Activated naive CD4-positive, alpha-beta T cell treated with anti-CD3 and anti-CD28 coated beads, Interleukin-2, amount 50 U/mL, for 24 hours (primary cell): ENCODE data around the gene NR1H4.
"Not testable (repeated sequence)": the region's sequence is repeated elsewhere in the genome, so short reads cannot be mapped to it uniquely, and the experiment has no call there.

ENCODE experiments used
- H3K27ac Mint-ChIP-seq: one replicate; pipeline ENCODE4 v1.8.0; 2021; ENCODE audit warnings: mild to moderate bottlenecking, mixed read lengths
- H3K27me3 Mint-ChIP-seq: one replicate; pipeline ENCODE4 v1.8.0; 2021; ENCODE audit warnings: mixed read lengths
- H3K36me3 Mint-ChIP-seq: one replicate; pipeline ENCODE4 v1.8.0; 2021; ENCODE audit warnings: mixed read lengths
- H3K4me1 Mint-ChIP-seq: one replicate; pipeline ENCODE4 v1.8.0; 2021; ENCODE audit warnings: mixed read lengths
- H3K4me3 Mint-ChIP-seq: one replicate; pipeline ENCODE4 v1.8.0; 2021; ENCODE audit warnings: mild to moderate bottlenecking, mixed read lengths
- H3K9me3 Mint-ChIP-seq: one replicate; pipeline ENCODE4 v1.8.0; 2021; ENCODE audit warnings: mixed read lengths

Gene NR1H4

GRCh38 chr12:100521958-100522357, 48.3 kb downstream of the NR1H4 start:
- no peaks in the 10 kb centered on the region for H3K36me3 Mint-ChIP-seq
- H3K4me1 Mint-ChIP-seq, result no peaks in the 10 kb centered on the region
- no peak overlapping the region for H3K4me3 Mint-ChIP-seq
- H3K9me3 Mint-ChIP-seq, result peaks cover 4% of the 10 kb centered on the region
- no peak overlapping the region for H3K27ac Mint-ChIP-seq
- peaks cover 11% of the 10 kb centered on the region for H3K27me3 Mint-ChIP-seq

- no peak overlapping the region for H3K4me3 Mint-ChIP-seq
- H3K36me3 Mint-ChIP-seq, result no peaks in the 10 kb centered on the region
- no peaks in the 10 kb centered on the region for H3K4me1 Mint-ChIP-seq
- no peak overlapping the region for H3K27ac Mint-ChIP-seq
- H3K27me3 Mint-ChIP-seq, result peaks cover 11% of the 10 kb centered on the region
- H3K9me3 Mint-ChIP-seq, result no peaks in the 10 kb centered on the region
Measured at GRCh38 chr12:100528034-100528433, 54.4 kb downstream of the NR1H4 start.

DNA sequence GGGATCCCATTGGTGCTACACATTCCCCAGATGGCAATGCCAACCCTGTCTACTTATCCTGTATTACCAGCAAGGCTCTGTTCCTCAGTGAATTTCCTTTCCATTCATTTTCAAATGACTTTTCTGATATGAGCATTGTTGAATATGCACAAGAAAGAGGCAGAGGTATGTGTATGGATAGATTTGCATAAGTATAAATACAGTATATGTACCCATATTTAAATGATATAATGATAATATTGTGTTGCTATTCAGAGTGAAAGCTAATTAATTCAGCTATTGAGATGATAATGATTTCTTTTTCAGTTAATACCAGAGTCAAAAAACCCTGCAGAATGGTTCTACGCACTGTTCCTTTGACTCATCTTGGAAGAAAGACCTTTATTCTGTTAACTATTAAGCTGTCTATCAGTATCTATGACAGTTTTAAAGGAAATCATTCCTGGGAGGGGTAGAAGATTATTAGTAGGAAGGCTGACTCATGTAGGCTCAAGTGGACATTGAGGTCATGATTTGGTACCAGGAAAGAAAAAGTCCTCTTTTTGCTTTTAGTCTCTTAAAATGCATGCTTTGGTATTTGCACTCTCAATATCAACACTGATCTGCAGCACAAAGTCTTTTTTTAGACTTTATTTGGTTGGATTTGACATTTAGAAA, 54.9 kb downstream of the NR1H4 start:
- no peaks in the 10 kb centered on the region for H3K36me3 Mint-ChIP-seq
- H3K4me1 Mint-ChIP-seq, result no peaks in the 10 kb centered on the region
- H3K4me3 Mint-ChIP-seq, result no peak overlapping the region

DNA sequence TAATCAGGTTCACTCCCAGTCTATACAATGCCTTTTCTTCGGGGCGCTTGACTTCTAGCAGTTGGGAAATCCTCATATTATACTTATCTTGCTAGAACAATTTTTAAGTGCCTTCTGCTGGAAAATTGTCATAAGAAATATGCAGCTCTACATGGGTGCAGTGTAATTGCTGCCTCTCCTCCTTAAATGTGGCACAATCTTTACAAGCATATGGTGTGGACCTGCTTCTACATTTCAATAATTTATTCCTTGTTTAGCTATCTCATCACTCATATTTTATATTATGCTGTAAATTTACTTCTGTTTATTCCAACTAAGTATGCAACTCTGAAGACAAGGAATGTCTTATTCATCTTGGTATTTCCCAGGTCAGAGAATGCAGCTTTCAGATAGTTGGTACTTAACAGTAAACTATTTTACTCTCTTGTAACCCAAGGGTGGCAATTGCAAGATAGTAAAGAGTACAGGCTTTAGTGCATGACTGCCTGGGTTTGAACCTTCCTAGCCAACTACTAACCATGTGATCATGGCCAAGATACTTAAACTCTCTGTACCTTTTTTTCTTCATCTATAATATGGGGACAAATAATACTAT, 56.2 kb downstream of the NR1H4 start:
- Mint-ChIP-seq H3K27me3 (peaks cover 13% of the 10 kb centered on the region), H3K9me3 (no peaks in the 10 kb centered on the region), H3K4me1 (no peaks in the 10 kb centered on the region), H3K36me3 (no peaks in the 10 kb centered on the region), H3K4me3 (no peak overlapping the region), H3K27ac (no peak overlapping the region)

More for the DNA sequence above, 54.9 kb downstream of the NR1H4 start:
- no peak overlapping the region for H3K27ac Mint-ChIP-seq
- H3K9me3 Mint-ChIP-seq, result no peaks in the 10 kb centered on the region
- H3K27me3 Mint-ChIP-seq, result peaks cover 11% of the 10 kb centered on the region

DNA sequence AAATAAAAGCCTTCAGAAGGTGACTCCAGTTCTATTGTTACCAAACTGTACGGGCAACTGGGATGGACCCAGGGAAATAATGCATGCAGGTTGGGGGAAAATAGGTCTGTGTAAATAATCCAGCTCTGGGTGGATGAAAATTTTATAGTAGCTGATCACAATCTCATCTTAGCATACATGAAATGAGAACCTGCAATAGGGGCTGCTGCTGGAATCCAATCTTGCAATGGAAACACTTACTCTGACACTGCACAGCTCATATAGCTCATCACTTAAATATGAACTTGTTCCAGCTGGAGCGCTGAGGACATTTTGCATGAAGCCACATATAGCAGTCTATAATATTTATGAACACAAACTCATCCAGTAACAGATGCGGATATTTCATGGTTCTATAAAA, 59.7 kb downstream of the NR1H4 start:
- Mint-ChIP-seq H3K4me1 (no peaks in the 10 kb centered on the region), H3K4me3 (no peak overlapping the region), H3K9me3 (no peaks in the 10 kb centered on the region), H3K27ac (no peak overlapping the region), H3K36me3 (no peaks in the 10 kb centered on the region), H3K27me3 (peaks cover 12% of the 10 kb centered on the region)

DNA sequence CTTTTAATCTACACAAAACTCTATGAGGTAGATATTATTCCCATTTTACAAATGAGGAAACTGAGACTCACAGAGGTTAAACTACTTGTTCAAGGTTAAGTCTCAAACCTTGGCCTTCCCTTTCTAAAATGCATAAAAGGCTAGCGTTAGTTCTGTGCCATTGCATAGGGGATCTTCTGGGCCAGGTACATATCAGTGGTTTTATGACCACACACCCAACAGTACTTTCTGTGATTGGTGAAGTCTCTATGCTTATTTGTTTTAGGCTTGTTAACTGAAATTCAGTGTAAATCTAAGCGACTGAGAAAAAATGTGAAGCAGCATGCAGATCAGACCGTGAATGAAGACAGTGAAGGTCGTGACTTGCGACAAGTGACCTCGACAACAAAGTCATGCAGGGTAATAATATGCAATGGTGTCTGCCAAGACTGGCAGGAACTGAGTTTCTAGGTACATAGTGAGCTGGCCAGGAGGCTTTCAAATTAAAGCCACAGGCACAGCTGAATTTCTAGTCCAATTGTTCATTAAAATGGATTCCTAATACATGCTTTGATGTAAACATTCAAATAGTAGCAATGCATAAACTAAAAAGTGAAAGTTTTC, 61.1 kb downstream of the NR1H4 start:
- H3K27ac Mint-ChIP-seq, result no peak overlapping the region
- no peaks in the 10 kb centered on the region for H3K9me3 Mint-ChIP-seq
- no peak overlapping the region for H3K4me3 Mint-ChIP-seq
- no peaks in the 10 kb centered on the region for H3K4me1 Mint-ChIP-seq
- H3K27me3 Mint-ChIP-seq, result peaks cover 12% of the 10 kb centered on the region
- no peaks in the 10 kb centered on the region for H3K36me3 Mint-ChIP-seq

GRCh38 chr12:100539202-100539601, 65.5 kb downstream of the NR1H4 start:
- no peak overlapping the region for H3K27ac Mint-ChIP-seq
- H3K9me3 Mint-ChIP-seq, result no peaks in the 10 kb centered on the region
- H3K4me1 Mint-ChIP-seq, result no peaks in the 10 kb centered on the region
- no peaks in the 10 kb centered on the region for H3K36me3 Mint-ChIP-seq
- H3K4me3 Mint-ChIP-seq, result no peak overlapping the region
- peaks cover 8% of the 10 kb centered on the region for H3K27me3 Mint-ChIP-seq

DNA sequence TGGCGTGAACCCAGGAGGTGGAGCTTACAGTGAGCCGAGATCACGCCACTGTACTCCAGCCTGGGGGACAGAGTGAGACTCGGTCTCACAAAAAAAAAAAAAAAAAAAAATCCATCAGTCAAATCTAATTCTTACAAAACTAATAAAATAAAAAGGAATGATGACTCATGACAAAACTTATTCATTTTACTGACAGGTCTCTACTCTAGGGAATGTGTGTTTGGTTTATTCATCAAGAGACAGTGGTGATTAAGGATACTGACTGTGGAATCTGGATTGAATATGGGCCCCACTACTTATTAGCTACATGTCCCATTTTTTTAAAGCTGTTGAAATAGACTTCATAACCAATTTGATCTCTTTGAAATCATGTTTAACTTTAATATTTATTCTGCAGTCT, 70.5 kb downstream of the NR1H4 start:
- Mint-ChIP-seq H3K27ac (no peak overlapping the region), H3K27me3 (peaks cover 8% of the 10 kb centered on the region), H3K36me3 (no peaks in the 10 kb centered on the region), H3K4me1 (no peaks in the 10 kb centered on the region), H3K4me3 (no peak overlapping the region), H3K9me3 (no peaks in the 10 kb centered on the region)

- H3K36me3 Mint-ChIP-seq, result no peaks in the 10 kb centered on the region
- H3K9me3 Mint-ChIP-seq, result no peaks in the 10 kb centered on the region
- H3K27ac Mint-ChIP-seq, result no peak overlapping the region
- peaks cover 8% of the 10 kb centered on the region for H3K27me3 Mint-ChIP-seq
- H3K4me1 Mint-ChIP-seq, result no peaks in the 10 kb centered on the region
- no peak overlapping the region for H3K4me3 Mint-ChIP-seq
Measured at GRCh38 chr12:100545092-100545491, 71.4 kb downstream of the NR1H4 start.

GRCh38 chr12:100553936-100554335, 80.3 kb downstream of the NR1H4 start:
- Mint-ChIP-seq H3K27me3 (peaks cover 4% of the 10 kb centered on the region), H3K4me1 (no peaks in the 10 kb centered on the region), H3K36me3 (no peaks in the 10 kb centered on the region), H3K4me3 (no peak overlapping the region), H3K27ac (no peak overlapping the region), H3K9me3 (no peaks in the 10 kb centered on the region)

DNA sequence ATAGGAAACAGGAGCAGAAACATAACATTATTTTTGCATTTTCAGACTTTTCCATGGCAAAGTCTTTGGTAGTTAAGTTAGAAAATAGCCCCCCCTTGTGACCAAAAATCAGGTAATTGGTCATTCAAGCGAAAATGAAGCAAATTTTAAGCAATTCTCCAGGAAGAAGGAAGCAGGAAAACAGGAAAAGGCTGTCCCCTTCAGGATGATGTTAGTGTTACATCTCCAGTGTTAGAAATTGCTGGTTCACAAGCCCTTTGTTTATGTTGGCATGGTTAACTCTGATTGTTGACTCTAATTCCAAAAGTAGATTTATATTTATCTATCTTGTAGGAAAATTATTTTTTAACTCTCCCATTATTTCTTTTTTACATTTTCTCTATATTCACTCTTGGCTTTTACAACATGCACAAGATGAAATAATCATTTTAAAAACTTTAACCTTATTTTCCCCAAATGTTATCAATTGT, 81.0 kb downstream of the NR1H4 start:
- Mint-ChIP-seq H3K9me3 (no peaks in the 10 kb centered on the region), H3K36me3 (no peaks in the 10 kb centered on the region), H3K27ac (no peak overlapping the region), H3K4me3 (no peak overlapping the region), H3K4me1 (no peaks in the 10 kb centered on the region), H3K27me3 (peaks cover 4% of the 10 kb centered on the region)

DNA sequence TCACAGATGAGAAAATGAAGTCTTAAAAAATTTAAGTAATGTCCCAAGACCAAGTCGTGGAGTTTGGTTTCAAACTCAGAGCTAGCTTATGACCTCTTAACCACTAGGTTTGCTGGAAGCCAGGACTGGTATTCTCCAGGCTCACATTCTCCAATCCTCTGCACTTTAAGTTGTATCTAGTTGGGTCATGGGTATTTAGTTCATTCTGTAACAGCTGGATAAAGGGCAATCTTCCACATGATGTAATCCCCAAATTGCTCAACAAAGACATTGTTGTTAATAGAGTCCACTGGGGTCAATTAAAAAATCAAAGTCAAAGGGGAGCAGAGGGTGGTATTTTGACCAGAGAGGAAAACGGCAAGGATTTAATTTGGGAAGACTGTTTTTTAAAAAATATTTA, 82.1 kb downstream of the NR1H4 start:
- Mint-ChIP-seq H3K4me1 (no peaks in the 10 kb centered on the region), H3K36me3 (no peaks in the 10 kb centered on the region), H3K27ac (no peak overlapping the region), H3K27me3 (peaks cover 6% of the 10 kb centered on the region), H3K4me3 (no peak overlapping the region), H3K9me3 (no peaks in the 10 kb centered on the region)

GRCh38 chr12:100557357-100557756, 83.7 kb downstream of the NR1H4 start:
- no peak overlapping the region for H3K27ac Mint-ChIP-seq
- no peaks in the 10 kb centered on the region for H3K4me1 Mint-ChIP-seq
- peaks cover 6% of the 10 kb centered on the region for H3K27me3 Mint-ChIP-seq
- H3K36me3 Mint-ChIP-seq, result no peaks in the 10 kb centered on the region
- H3K9me3 Mint-ChIP-seq, result no peaks in the 10 kb centered on the region
- H3K4me3 Mint-ChIP-seq, result no peak overlapping the region

DNA sequence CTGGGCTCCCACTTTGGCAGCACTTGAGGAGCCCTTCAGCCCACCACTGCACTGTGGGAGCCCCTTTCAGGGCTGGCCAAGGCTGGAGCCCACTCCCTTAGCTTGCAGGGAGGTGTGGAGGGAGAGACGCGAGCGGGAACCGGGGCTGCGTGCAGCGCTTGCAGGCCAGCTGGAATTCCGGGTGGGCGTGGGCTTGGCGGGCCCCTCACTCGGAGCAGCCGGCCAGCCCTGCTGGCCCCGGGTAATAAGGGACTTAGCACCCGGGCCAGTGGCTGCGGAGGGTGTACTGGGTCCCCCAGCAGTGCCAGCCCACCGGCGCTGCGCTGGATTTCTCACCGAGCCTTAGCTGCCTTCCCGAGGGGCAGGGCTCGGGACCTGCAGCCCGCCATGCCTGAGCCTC, 85.6 kb downstream of the NR1H4 start:
- H3K27me3 Mint-ChIP-seq, result peaks cover 15% of the 10 kb centered on the region
- H3K4me3 Mint-ChIP-seq, H3K4me1 Mint-ChIP-seq, H3K36me3 Mint-ChIP-seq, H3K9me3 Mint-ChIP-seq, H3K27ac Mint-ChIP-seq: not testable (repeated sequence)

DNA sequence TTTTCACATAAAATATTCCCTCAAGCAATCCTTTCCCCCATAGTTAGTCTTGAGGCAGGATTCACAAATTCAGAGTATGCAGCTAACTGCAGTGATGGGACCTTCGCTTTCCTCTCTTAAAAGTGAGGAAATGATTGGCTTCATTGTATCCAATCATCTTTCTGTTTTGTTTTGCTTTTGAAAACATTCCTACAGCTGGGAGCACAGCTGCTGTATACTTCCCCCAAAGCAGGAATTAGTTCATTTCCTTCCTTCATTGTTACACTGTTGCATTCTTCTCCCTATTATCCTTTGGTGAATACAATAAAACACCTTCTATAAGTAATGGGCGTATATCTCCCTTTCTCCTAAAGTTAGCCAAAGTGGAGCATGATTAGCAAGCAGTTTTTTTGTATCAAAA, 90.4 kb downstream of the NR1H4 start:
- Mint-ChIP-seq H3K4me3 (no peak overlapping the region), H3K27me3 (peaks cover 27% of the 10 kb centered on the region), H3K4me1 (no peaks in the 10 kb centered on the region), H3K9me3 (no peaks in the 10 kb centered on the region), H3K36me3 (no peaks in the 10 kb centered on the region), H3K27ac (no peak overlapping the region)

- H3K27ac Mint-ChIP-seq, result no peak overlapping the region
- H3K27me3 Mint-ChIP-seq, result peaks cover 27% of the 10 kb centered on the region
- no peak overlapping the region for H3K4me3 Mint-ChIP-seq
- H3K36me3 Mint-ChIP-seq, result no peaks in the 10 kb centered on the region
- H3K4me1 Mint-ChIP-seq, result no peaks in the 10 kb centered on the region
- no peaks in the 10 kb centered on the region for H3K9me3 Mint-ChIP-seq
Measured at GRCh38 chr12:100564905-100565467, 91.3 kb downstream of the NR1H4 start.
